Occipital lobe (tissue), 2 donors: Measurements from ENCODE around the gene GLB1L3. TPM values are rescaled to one million over a fixed set of nuclear protein-coding genes. Genes with fewer than 3 reads are reported as not detected.

Experiments used
- DNase-seq: peaks from one replicate; lab custom pipeline; 2025; lab: John Stamatoyannopoulos, UW
- total RNA-seq: library from RNA; depleted of rRNA; stranded (reverse); fragments of >200 nt; gene quantifications from one replicate; pipeline ENCODE4 v1.2.3, GENCODE V29; 2014

The GLB1L3 gene, protein sequence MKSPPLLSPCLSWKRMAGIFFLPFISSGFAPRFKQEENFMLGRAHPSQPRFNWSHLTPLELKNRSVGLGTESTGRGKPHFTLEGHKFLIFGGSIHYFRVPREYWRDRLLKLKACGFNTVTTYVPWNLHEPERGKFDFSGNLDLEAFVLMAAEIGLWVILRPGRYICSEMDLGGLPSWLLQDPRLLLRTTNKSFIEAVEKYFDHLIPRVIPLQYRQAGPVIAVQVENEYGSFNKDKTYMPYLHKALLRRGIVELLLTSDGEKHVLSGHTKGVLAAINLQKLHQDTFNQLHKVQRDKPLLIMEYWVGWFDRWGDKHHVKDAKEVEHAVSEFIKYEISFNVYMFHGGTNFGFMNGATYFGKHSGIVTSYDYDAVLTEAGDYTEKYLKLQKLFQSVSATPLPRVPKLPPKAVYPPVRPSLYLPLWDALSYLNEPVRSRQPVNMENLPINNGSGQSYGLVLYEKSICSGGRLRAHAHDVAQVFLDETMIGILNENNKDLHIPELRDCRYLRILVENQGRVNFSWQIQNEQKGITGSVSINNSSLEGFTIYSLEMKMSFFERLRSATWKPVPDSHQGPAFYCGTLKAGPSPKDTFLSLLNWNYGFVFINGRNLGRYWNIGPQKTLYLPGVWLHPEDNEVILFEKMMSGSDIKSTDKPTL
- total RNA-seq: 0.47 TPM

DNA sequence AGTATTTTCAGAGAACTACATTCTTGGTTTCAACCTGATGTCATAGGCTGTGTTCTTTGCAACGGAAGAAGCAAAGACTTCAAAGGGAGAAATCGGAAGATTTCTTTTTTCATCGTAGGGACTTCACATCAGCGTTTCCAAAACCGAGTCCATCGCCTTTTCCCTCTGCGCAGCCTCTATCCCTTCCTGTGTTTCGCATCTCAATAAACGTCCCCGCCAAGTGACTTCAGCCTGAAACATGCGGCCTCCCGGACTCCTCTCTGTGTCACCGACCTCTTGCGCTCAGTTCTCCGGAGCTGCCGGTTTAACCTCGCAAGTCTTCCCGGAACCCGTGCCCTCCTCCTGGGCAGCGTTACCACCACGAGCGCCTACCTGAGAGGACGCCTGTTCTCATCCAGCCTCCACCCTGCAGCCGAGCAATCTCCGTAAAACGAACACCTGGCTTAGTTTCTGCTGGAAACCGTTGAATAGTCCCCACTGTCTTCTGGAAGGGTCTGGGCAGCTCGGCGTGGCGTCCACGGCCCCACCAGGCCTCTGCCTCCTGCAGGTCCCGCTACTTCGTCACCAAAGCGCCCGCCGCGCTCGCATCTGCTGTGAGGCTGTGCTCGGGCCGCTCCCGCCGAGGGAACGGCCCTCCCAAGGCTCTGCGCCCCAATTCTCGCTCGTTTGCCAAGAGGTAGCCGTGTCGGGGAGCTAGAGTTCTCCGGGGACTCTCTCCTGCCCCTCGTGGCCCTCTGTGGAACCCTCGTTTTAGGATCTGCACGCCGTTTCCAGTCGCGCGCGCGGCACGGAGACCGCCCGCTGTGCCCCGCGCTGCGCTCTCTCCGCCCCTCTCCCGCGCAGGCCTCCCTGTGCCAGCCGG, at the start of gene GLB1L3:
TSS of gene GLB1L3 (plus strand) at position 846 of the 862 bp plus-strand sequence. CDS start 362 bp downstream, outside the sequence.
- DNase-seq: peak; percentile 72

DNA sequence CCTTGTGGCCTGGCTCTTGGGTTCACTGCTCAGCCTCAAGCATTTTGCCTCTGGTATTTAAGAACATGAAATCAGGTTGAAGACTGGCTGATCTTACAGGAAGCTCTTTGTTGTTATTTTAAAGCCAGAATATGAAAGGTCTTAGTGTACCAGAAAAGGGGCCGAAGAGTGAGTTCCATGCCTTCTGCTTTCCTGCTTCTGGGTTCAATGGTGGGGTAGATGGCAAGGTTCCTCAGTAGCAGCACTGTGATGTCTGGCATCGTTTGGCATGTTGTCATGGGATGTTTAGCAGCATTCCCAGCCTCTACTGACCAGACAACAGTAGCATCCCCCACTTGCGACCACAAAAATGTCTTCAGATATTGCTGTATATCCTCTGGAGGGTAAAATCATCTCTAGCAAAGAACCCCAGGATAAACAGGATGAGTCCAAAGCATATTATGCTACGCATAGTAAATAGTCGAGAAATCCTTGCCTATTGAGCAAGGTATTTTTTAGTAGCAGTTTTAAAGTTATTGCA, 49.3 kb upstream of the GLB1L3 start:
- no peak for DNase-seq

DNA sequence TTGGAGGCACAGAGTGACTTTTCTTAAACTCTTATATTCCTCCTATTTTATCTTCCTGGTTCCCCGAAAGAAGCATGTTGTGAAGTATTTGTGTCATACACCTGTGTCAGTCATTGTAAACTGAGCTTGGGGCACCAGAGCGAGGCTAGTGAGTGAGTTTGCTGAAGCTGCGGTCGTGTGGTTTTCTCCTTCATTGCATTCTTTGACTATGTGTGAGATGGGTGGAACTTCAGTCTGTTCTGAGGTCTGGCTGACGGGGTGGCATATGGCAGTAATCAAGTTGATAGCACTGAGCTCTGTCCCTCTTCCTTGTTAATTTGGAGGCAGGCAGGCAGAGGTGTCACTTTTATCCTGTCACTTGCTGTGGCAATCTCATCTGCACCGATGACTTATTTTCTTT, 47.6 kb upstream of the GLB1L3 start:
- no peak for DNase-seq

DNA sequence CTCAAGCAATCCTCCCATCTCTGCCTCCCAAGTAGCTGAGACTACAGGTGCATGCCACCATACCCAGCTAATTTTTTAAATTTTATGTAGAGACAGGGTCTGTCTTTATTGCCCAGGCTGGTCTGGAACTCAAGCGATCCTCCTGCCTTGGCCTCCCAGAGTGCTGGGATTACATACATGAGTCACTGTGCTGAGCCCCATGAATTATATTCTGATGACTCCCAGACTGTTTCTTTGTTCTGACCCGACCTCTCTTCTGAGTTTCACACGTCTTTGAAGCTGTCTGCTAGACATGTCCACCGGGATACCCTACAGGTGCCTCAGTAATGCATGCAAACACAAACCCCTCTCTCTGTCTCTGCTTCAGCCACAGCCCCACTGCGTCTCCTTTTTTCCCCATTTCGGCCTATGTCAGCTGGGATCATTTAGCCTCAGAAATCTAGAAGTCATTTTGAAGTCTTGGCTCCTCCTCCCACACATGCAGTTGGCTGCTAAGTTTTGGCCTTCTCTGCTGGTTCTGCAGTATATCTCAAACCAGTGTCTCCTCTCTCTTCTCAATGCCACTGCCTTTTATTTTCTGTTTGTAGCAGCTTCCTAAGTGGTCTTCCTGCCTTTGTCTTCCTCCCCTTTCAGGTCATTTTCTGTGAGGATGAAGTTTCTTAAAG, 46.9 kb upstream of the GLB1L3 start:
- no peak for DNase-seq

DNA sequence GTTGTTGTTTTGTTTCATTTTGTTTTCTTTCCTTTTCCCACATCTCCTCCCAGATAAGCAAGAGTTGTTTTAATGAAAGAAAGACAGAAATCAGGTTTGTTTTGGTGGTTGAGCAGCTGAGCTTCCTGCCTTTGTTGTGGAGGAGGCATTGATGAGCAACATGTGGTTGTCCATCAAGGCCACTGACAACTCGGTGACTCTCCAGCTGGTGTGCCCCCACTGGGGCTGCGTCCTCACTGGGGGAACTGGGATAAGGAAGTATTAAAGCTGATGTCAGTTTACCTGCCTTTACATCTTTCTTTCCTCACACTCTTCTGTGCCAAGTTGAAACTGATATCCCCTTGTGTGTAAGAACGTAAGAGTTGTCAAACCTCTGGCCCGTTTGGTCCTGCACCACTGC, 45.8 kb upstream of the GLB1L3 start:
- no peak for DNase-seq

DNA sequence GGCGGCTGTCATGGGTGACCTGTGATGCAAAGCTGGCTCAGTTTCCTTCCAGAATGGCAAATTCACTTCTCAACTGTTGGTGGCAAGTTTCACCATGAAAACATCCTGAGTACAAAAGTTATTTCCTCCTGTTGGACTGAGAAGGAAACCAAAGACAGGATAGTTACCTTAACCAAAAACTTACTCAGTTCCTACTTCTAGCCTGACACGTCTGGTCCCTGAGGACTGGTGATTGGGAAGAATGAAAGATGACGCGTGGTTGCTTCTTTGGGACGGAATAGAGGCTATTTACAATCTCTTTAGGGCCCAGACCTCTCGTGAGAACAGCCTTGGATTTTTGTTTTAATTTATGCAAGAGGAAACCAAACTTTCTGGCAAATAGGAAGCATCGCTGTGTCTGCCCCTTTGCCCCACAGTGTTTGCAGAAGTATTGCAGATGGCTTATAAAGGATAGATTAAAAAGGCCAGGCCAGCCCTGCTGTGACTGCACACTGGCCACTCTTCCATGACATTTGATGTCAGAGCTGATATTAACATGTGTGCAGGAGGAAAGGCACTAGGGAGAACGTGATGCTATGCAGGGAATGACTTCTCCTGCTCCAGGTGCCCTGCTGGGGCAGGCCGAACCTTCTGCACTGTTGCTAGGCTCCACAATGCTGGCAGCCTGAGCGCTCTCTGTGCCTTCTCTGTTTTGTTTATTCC, 44.1 kb upstream of the GLB1L3 start:
- no peak for DNase-seq

DNA sequence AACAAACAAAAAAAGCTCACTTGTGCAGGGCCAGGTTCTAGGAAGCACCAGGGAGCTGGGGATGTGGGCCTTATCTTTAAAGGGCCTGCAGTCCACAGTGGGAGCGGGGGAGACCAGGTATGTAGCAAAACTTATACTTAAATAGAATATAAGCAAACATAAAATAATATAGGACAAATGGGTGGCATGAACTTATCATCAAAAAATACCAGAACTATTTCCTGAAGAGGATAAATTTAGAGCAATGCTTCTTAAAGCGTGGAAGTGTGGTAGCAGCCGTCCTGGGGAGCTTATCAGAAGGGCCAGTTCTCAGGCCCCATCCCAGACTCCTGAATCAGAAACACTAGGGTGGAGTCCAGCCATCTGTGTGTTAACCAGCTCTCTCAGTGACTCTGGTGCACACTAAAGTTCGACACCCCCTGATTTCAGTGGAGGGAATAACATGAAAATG, 42.4 kb upstream of the GLB1L3 start:
- no peak for DNase-seq

DNA sequence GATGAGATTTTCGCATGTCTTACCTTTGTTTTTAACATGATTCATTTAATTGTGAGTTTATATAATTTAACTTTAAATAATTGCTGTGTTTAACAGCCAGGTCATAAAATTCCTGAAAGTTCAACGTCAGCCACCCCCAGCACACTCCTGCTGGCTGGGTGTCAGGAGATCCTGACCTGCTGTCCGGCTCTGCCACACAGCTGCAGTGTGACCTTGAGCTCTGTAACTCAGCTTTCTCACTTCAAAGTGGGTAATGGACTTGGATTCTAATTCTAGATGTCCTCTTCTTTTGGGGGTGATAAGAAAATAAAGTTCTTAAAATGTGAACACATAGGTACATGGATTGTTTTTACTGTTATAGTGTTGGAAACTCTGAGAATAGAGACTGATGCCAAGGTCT, 40.8 kb upstream of the GLB1L3 start:
- DNase-seq: no peak

DNA sequence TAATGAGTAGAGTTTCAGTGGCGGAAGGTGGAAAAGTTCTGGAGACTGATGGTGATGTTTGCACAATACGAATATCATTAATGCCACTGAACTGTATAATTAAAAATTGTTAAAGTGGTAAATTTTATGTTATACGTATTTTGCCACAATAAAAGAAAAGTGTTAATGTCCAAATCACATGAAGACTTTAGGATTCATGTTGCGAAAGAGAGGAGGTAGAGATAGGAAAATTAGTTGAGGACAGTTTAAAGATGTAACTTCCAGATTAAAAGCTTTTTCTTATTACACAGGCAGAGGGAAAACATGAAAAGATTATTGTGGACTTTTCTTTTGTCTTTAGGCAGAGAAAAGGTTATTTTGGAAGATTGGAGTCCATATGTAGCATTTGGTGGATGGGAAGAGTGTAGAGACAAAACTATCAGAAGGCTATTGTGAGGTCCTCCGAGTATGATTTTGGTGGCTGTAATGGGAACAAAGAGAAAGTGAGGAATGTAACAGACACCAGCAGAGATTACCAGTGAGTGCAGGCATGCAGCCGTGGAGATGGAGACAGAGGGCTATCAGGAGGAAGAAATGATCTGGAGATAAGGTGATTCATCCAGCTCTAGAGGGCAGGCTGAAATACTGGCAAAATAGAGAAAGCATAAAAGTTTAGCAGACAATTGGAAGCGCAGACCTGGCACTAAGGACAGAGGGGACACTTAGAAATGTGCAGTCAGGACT, 39.2 kb upstream of the GLB1L3 start:
- no peak for DNase-seq

DNA sequence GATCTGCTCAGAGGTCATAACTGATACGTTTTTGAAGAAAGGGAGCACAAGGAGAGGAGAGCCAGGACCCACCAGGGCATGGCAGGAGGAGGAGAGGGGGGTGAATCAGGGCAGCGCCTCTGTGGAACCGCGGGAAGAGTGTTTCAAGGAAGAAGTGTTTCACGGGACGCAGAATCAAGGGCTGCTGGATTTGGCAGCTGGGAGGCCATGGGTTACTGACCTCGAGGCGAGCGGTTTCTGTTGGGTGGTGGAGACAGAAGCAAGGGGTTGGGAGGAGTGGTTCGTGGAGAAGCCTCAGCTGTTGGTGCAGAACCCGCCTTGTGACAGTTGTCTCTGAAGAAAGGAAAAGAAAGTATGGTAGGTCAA, 38.6 kb upstream of the GLB1L3 start:
- no peak for DNase-seq

DNA sequence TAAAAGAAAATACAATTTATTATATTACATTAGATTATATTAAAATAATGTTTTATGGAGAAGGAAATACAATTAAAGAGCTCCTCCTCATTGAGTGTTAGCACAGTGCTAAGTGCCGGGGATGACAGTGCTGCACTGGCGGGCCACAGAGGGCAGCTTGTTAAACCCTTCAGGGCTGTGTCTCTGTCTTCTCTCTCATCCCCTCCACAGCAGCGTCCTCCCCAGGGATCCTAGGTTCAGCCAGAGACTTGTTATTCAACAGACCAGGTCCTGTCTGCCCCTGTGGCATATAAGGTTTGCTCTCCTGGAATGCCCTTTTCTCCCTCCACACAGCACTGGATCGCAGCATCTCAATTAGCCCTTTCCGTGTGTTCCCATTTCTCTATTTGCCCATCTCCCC, 37.2 kb upstream of the GLB1L3 start:
- DNase-seq: no peak

DNA sequence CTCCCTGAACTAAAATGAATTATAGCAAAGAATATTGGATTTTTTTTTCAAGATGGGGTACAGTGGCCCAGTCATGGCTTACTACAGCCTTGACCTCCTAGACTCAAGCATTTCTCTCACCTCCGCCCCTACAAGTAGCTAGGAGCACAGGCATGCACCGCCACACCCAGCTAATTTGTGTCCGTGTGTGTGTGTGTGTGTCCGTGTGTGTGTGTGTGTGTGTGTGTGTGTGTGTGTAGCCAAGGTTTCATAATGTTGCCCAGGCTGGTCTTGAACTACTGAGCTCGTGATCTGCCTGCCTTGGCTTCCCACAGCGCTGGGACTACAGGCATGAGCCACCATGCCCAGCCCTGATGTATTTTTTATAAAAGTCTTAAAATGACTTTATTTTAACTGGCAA, 35.6 kb upstream of the GLB1L3 start:
- no peak for DNase-seq

DNA sequence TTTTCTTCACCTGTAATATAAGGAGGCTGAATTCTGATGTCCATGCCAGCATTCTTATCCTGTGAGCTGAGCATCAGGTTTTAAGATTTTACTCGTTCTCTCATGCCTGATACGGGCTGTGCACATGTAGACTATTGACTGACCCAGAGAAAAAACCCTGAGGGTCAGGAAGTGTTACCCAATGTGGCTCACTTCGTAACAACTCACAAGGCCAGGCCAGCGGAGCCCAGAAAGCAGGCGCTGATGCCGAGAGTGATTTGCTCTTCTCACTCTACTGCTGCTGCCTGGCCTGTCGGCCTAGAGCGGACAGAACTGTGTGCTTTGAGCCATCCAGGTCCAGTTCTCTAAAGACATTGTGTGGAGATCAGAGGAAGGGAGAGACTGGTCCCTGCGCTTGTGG, 33.8 kb upstream of the GLB1L3 start:
- no peak for DNase-seq

DNA sequence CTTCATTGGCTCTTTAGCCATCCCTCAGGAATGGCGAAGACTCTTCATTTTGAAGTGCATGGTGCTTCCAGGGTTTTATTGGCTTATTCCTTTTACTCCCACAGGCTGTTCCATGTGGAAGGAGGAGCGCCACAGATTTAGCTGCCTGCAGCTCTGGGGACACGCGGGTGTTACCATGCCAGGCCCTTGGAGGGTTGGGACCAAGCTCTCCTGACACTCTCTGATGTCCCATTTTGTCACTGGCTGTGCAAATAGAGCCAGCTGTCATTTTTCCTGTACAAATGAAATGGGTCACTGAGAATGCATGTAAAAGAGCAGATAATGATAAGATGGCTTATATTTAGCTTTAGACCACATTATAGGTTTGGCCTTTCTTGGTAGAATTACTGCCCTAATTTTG, 32.3 kb upstream of the GLB1L3 start:
- no peak for DNase-seq

DNA sequence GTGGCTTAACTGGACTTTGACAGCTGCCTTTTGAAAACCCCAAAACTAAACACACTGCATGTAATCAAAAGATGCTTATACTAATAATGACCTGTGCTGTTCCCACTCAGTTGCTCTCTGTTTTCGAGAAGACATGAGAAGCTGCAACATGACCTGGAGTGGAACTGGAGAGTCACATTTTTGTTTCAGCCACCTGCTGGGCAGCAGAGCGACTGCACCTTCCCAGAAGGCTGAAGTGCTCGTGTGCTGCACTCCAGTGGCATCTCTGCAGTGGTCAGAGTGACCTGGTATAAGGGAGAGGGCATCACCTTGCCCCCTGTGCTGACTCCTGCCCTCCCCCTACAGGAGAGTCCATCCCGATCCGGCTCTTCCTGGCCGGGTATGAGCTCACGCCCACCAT, 31.6 kb upstream of the GLB1L3 start:
- no peak for DNase-seq

DNA sequence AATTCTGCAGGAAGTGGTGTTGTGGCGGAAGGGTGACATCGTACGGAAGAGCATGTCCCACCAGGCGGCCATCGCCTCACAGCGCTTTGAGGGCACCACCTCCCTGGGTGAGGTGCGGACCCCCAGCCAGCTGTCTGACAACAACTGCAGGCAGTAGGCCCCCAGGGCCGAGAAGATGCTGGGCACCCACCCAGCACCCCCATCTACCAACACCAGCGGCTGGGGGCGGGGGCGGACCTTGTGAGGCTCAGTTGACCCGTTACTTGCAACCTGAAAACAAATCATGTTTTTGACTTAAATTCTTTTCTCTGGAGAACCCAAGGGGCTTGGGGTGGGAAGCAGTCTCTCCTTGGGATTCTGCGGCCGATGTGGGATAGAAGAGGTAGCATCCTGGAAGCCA, 30.7 kb upstream of the GLB1L3 start:
- DNase-seq: no peak

DNA sequence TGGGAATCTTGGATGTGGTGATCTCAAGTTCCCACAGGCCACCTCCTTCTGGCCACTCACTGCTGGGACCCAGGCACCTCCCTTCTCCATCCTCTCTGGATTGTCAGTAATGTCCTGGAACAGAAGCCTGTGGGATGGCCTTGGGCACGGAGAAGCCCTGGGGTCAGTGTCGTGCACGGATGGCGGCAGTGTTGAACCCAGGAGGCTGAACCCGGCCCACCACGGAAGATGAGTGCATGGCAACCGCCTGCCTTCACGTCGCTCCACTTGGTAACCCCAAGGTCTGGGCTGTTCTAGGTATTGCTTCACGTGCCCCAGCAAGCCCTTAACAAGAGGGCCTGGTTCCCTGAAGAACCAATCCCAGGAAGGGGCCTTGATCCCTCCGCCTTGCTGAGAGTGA, 30.1 kb upstream of the GLB1L3 start:
- DNase-seq: no peak

DNA sequence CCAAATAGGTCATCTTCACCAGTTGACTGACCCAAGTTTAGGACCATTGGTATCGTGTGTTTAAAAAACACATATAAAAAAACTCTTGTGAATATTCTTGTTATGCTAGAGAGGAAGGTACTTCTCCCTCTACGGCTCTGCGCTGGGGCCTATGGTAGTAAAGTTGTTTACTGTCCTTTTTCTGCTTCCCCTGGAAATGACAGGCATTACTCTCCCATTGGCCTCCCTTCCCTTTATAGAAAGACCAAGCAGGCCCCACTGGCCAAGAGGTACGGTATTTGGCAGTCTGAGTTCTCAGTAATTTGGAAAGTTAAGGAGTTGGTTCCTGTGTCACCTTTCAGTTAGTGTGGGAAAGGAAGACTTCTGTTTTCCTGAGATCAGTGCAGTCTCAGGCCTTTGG, 29.5 kb upstream of the GLB1L3 start:
- DNase-seq: no peak

DNA sequence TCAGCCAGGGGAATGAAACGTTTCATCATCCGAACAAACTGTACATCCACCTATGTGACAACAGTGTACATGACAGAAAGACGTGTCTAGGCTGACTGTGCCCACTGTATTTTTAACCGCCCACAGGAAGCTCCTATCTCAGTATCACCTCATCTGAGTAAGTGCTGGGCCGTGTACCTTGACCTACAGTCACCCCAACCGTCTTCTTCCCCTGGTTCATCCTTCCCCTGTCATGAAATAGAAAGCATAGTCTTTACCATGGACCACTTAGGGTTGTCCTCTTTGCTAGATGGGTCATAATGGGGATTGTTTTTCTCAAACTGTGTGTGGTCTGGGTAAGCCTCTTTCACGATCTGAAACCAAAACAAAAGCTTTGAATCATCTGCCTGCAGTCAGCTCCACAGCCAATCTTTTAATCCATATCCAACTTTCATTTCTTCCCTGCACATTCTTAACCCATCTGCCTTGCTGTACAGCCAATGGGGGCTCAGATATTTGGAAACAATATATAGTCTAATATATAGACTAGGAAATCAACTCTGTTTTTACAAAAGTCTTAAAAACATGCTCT, 27.2 kb upstream of the GLB1L3 start:
- DNase-seq: no peak

DNA sequence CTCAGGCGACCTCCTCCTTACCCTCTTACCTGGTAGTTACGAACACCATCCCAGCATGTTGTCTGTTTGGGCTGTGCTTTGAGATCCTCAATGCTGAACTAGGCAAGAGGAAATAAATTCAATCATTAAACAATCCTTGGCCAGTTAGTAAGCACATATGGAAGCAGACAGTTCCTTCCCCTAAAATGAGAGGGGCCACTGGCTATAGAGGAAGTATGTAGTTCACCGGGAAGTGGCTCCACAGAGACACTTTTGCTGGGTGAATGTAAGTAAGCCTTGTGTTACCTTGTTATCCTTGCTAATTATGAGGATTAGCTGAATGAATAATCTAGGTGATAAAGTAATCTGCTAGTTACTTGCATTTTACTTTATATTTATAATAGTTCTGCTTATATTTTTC, 25.9 kb upstream of the GLB1L3 start:
- no peak for DNase-seq
